ENCODE results near the gene TSPOAP1. TPM values are rescaled to one million over a fixed set of nuclear protein-coding genes. Genes with fewer than 3 reads are reported as not detected.

The TSPOAP1 gene
- total and polyA plus RNA-seq, 10 of the 15 experiments (the other 5 are each of a cell fraction or from before 2014, with no cell fraction given) = 0.58 to 16.4 (median 4.2) TPM; not detected in 1

DNA sequence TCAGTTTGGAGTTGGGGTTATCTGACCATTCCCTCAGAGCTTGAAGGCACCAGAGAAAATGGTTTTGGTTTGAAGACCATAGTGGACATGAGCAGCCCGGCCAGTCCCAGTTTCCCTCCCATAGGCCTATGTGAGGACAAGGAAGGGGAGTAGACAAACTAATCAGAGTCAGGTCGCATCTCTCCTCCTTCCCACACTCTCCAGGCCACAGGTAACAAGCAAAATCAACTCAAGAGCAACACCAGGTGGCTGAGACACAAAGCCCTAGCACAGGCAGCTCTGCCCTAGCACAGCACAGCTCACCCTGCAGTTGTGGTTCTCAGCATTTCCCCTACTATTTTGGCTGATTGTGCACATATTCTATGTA is 16.2 kb upstream of the TSPOAP1 start (continued):
- no peak for TF ChIP-seq MEF2B (IDR thresholded peaks at IDR 0.05; ENCODE audit: partially characterized antibody, poor library complexity, severe bottlenecking)
- TF ChIP-seq FOXK2 (IDR thresholded peaks at IDR 0.05) = no peak
- TF ChIP-seq ZNF687 (IDR thresholded peaks at IDR 0.05) = no peak
- no peak for TF ChIP-seq E2F8 (IDR thresholded peaks at IDR 0.05; ENCODE audit: low read depth, partially characterized antibody)
- no peak for TF ChIP-seq IRF4 (IDR thresholded peaks at IDR 0.05; ENCODE audit: low read depth, low read length)
- no peak for TF ChIP-seq KAT2A (conservative IDR thresholded peaks at IDR 0.05; ENCODE audit: control insufficient read depth, low read depth, low read length)
- no peak for TF ChIP-seq HDAC2 (IDR thresholded peaks at IDR 0.05)
- no peak for TF ChIP-seq HDGF (IDR thresholded peaks at IDR 0.05)
- no peak for TF ChIP-seq NFYB (IDR thresholded peaks at IDR 0.05; ENCODE audit: insufficient read depth, low read depth, low read length)
- TF ChIP-seq, protein P1, sequence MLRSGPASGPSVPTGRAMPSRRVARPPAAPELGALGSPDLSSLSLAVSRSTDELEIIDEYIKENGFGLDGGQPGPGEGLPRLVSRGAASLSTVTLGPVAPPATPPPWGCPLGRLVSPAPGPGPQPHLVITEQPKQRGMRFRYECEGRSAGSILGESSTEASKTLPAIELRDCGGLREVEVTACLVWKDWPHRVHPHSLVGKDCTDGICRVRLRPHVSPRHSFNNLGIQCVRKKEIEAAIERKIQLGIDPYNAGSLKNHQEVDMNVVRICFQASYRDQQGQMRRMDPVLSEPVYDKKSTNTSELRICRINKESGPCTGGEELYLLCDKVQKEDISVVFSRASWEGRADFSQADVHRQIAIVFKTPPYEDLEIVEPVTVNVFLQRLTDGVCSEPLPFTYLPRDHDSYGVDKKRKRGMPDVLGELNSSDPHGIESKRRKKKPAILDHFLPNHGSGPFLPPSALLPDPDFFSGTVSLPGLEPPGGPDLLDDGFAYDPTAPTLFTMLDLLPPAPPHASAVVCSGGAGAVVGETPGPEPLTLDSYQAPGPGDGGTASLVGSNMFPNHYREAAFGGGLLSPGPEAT (IDR thresholded peaks at IDR 0.05; ENCODE audit: low read depth) = peak; percentile 87
- no peak for TF ChIP-seq ZSCAN29 (IDR thresholded peaks at IDR 0.05)
- TF ChIP-seq RCOR1 (conservative IDR thresholded peaks at IDR 0.05; ENCODE audit: low read depth, low read length) = no peak
- TF ChIP-seq KDM1A (IDR thresholded peaks at IDR 0.05; ENCODE audit: borderline replicate concordance) = no peak
- TF ChIP-seq, protein P2, sequence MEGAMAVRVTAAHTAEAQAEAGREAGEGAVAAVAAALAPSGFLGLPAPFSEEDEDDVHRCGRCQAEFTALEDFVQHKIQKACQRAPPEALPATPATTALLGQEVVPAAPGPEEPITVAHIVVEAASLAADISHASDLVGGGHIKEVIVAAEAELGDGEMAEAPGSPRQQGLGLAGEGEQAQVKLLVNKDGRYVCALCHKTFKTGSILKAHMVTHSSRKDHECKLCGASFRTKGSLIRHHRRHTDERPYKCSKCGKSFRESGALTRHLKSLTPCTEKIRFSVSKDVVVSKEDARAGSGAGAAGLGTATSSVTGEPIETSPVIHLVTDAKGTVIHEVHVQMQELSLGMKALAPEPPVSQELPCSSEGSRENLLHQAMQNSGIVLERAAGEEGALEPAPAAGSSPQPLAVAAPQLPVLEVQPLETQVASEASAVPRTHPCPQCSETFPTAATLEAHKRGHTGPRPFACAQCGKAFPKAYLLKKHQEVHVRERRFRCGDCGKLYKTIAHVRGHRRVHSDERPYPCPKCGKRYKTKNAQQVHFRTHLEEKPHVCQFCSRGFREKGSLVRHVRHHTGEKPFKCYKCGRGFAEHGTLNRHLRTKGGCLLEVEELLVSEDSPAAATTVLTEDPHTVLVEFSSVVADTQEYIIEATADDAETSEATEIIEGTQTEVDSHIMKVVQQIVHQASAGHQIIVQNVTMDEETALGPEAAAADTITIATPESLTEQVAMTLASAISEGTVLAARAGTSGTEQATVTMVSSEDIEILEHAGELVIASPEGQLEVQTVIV (IDR thresholded peaks at IDR 0.05; ENCODE audit: borderline replicate concordance, partially characterized antibody) = no peak
- no peak for TF ChIP-seq TCF7 (IDR thresholded peaks at IDR 0.05; ENCODE audit: borderline replicate concordance)
- TF ChIP-seq PBX3 (IDR thresholded peaks at IDR 0.05; ENCODE audit: insufficient replicate concordance, low read depth, low read length) = no peak
- no peak for TF ChIP-seq STAT3 (IDR thresholded peaks at IDR 0.05; ENCODE audit: low read depth, low read length)
- peak; percentile 83 for TF ChIP-seq SMARCA5 (IDR thresholded peaks at IDR 0.05)
- no peak for TF ChIP-seq SIN3A (IDR thresholded peaks at IDR 0.05; ENCODE audit: low read depth, low read length)
- TF ChIP-seq GATAD2B (conservative IDR thresholded peaks at IDR 0.05; ENCODE audit: low read depth) = no peak

Measured in GM12878 (cell line).